Dendritic cell treated with granulocyte-macrophage colony-stimulating factor and Interleukin-4, amounts not matched to agents 40 ng/mL and 50 ng/mL, for 4 days (primary cell): Measurements from ENCODE around the gene WDR6.

ENCODE experiments used
- H3K27ac Mint-ChIP-seq: one replicate; pipeline ENCODE4 v1.8.0; 2022; ENCODE audit warnings: mild to moderate bottlenecking, mixed read lengths
- H3K27me3 Mint-ChIP-seq: one replicate; pipeline ENCODE4 v1.8.0; 2022; ENCODE audit warnings: mild to moderate bottlenecking, mixed read lengths
- H3K36me3 Mint-ChIP-seq: one replicate; pipeline ENCODE4 v1.8.0; 2022; ENCODE audit warnings: low read depth, mixed read lengths
- H3K4me1 Mint-ChIP-seq: one replicate; pipeline ENCODE4 v1.8.0; 2022; ENCODE audit warnings: low read depth, mixed read lengths
- H3K4me3 Mint-ChIP-seq: one replicate; pipeline ENCODE4 v1.8.0; 2022; ENCODE audit warnings: mild to moderate bottlenecking, moderate library complexity, mixed read lengths
- H3K9me3 Mint-ChIP-seq: one replicate; pipeline ENCODE4 v1.8.0; 2022; ENCODE audit warnings: mixed read lengths
- intact Hi-C: fragments of 100-400 bp; cut with micrococcal nuclease; formaldehyde crosslinking; loops from one replicate; pipeline ENCODE4 v1.15.0; 2022

Gene WDR6

GRCh38 chr3:49024449-49024848, 17.3 kb downstream of the WDR6 start:
- peaks cover 78% of the 10 kb centered on the region for H3K4me1 Mint-ChIP-seq
- peak overlapping the region; percentile 1 for H3K27ac Mint-ChIP-seq
- H3K4me3 Mint-ChIP-seq, result no peak overlapping the region
- no peaks in the 10 kb centered on the region for H3K27me3 Mint-ChIP-seq
- intact Hi-C loops, result loop anchor here (5.0 kb wide), 1 partner anchor 698 kb away; the partner anchor contains the start of gene GMPPB
- H3K36me3 Mint-ChIP-seq, result peaks cover 77% of the 10 kb centered on the region
- H3K9me3 Mint-ChIP-seq, result no peaks in the 10 kb centered on the region

DNA sequence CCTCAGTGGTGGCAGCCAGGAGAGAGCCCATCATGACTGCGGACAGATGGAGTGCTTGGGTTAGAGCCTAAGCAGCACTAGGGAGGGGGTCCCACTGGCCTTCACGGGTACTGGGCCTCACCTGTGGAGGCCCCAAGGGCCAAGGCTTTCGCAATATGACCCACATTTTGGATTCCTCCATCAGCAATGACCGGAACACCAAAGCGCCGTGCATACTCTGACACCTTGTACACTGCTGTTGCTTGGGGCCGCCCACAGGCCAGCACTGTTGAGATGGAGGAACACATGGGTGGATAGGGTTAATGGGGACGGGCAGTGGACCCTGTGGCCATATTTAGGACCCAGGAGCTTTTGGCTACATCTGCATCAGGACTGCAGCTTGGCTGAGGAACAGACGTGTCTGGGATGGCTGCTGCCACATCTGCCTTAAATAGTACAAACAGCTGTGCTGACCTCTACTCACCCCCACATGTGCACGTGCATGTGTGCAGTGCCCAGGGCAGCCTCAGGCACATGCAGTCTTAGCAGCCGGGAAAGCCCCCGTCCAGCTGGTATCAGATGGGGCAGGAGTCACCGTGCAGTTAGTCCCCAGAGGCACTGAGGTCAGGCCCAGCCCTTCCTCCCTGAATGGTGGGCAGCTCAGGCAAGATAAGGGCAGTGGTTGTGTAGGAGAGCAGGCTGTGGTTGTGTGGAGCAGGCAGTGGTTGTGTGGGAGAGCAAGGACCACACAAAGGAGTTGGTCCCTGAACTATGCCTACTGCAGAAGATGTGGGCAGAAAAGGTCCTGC, 18.0 kb downstream of the WDR6 start:
- Mint-ChIP-seq H3K4me3 (no peak overlapping the region), H3K4me1 (peaks cover 73% of the 10 kb centered on the region)
- intact Hi-C loops, result loop anchor here (5.0 kb wide), 2 partner anchors 33 to 67 kb away; partner anchors contain the start of genes P4HTM and QRICH1

DNA sequence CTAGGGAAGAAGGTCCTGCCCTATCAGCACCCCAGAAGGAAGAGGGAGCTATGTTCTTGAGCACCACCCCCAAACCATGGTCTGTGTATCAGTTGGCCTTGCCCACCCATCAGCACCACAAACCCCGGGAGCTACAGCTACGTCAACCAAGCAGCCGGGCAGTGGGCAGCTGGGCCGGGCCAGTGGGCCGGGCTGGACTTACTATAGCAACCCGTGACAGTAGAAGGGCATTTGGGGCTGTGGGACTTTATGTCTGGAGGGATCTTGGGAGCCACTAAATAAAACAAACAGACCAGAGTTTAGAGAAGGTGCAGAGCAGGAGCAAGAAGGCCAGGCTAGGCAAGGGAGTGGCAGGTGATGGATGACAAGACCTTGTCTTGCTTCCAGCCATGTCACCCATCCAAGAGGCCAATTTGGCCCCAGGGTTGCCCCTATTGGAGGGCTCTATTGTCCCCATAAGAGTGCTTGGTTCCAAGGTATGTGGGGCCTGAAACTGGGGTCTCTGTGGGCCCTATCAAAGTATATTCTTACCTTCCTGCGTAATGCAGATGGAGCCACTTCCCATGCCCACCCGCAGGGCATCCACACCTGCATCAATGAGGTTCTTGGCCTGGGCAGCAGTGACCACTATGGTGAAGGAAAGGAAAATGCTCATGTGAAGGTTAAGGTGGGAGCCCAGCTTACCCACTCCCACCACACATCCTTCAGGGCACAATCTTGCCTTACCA, 18.8 kb downstream of the WDR6 start:
- Mint-ChIP-seq H3K27ac (peak overlapping the region; percentile 1), H3K9me3 (no peaks in the 10 kb centered on the region), H3K36me3 (peaks cover 79% of the 10 kb centered on the region), H3K27me3 (no peaks in the 10 kb centered on the region), H3K4me1 (peaks cover 69% of the 10 kb centered on the region), H3K4me3 (no peak overlapping the region)
- intact Hi-C loops, result loop anchor here (5.0 kb wide), 2 partner anchors 34 to 66 kb away; partner anchors contain the start of genes P4HTM and QRICH1

More for the DNA sequence above, 18.0 kb downstream of the WDR6 start:
- H3K27me3 Mint-ChIP-seq, result no peaks in the 10 kb centered on the region
- no peaks in the 10 kb centered on the region for H3K9me3 Mint-ChIP-seq
- H3K36me3 Mint-ChIP-seq, result peaks cover 79% of the 10 kb centered on the region
- peak overlapping the region; percentile 1 for H3K27ac Mint-ChIP-seq

DNA sequence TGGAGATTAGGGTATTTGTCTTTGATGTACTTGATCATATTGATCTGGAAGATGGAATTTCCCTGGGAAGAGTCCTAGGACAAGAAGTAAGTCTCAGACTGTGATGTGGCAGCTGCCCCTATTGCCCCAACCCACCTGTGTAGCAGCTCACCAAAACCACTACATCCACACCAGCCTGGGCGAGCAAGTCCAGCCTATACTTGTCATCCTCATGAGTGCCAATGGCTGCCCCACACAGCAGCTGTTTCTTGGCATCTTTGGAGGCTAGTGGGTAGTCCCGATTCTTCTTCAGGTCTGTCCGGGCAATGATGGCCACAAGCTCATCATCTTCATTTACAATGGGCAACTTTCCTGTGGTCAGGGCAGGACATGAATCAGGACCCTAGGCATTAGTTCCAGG, 19.3 kb downstream of the WDR6 start:
- peaks cover 69% of the 10 kb centered on the region for H3K4me1 Mint-ChIP-seq
- peaks cover 79% of the 10 kb centered on the region for H3K36me3 Mint-ChIP-seq
- H3K27ac Mint-ChIP-seq, result no peak overlapping the region
- no peaks in the 10 kb centered on the region for H3K27me3 Mint-ChIP-seq
- H3K9me3 Mint-ChIP-seq, result no peaks in the 10 kb centered on the region
- H3K4me3 Mint-ChIP-seq, result no peak overlapping the region
- intact Hi-C loops, result loop anchor here (5.0 kb wide), 2 partner anchors 34 to 66 kb away; partner anchors contain the start of genes P4HTM and QRICH1

GRCh38 chr3:49027634-49028033, 20.4 kb downstream of the WDR6 start:
- H3K36me3 Mint-ChIP-seq, result peaks cover 83% of the 10 kb centered on the region
- H3K27me3 Mint-ChIP-seq, result no peaks in the 10 kb centered on the region
- no peaks in the 10 kb centered on the region for H3K9me3 Mint-ChIP-seq
- peaks cover 66% of the 10 kb centered on the region for H3K4me1 Mint-ChIP-seq
- no peak overlapping the region for H3K4me3 Mint-ChIP-seq
- no peak overlapping the region for H3K27ac Mint-ChIP-seq
- intact Hi-C loops, result loop anchor here (5.0 kb wide), 2 partner anchors 35 to 65 kb away; partner anchors contain the start of genes P4HTM and QRICH1

- intact Hi-C loops, result loop anchor here (5.0 kb wide), 2 partner anchors 36 to 64 kb away; partner anchors contain the start of genes P4HTM and QRICH1
- Mint-ChIP-seq H3K27me3 (no peaks in the 10 kb centered on the region), H3K27ac (peak overlapping the region; percentile 89), H3K9me3 (no peaks in the 10 kb centered on the region), H3K4me3 (peak overlapping the region; percentile 81), H3K4me1 (peaks cover 59% of the 10 kb centered on the region), H3K36me3 (peaks cover 83% of the 10 kb centered on the region)
These were observed 21.1 kb downstream of the WDR6 start for GRCh38 chr3:49028298-49028672.

DNA sequence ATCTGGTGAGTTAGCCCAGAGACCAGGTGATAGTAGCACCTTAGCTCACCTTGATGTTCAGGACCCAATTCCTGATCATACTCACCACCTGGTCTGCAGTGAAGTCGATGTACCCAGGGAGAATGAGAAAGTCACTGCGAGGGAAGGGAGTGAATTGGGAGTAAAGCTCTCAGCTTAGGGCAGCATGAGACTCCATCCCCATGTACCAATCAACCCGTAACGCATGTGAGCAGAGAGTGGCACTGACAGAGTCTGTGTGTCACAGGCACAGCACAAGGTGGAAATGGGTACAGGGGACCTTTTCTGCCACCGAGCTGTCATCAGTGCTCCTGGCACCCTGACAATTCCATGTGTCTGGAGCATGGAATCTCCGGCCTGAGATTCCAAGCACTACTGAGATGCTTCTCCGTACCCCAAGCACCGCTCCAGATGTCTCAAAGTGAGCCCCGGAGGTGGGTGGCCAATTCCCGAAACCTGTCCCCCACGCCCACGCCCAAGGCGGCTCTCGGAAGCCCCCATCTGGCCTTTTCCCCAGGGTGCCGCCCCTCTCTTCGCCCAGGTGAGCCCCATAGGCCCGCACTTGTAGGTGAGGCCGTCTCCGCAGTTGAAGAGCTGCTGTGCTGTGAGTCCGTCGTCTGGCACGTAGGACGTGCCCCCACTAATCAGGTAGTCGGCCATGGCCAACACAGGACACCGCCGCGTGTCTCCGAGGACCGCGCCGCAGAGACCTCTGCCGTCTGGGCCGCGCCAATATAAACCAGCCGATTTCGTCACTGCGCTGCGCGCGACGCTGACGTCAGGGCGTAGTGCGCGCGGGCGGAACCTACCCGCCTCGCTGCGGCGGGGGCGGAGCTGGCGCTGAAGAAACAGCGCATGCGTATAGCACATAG, 21.7 kb downstream of the WDR6 start, which contains the start of gene IMPDH2:
TSS of gene IMPDH2 (minus strand) at position 726 of the 890 bp plus-strand sequence. CDS start at position 678, 48 bp downstream.
- intact Hi-C loops, result loop anchor here (5.0 kb wide), 2 partner anchors 37 to 63 kb away; partner anchors contain the start of genes P4HTM and QRICH1
- no peaks in the 10 kb centered on the region for H3K27me3 Mint-ChIP-seq
- H3K4me3 Mint-ChIP-seq, result peak within 1 kb of the TSS; percentile 81
- peaks cover 83% of the 10 kb centered on the region for H3K36me3 Mint-ChIP-seq
- peaks cover 53% of the 10 kb centered on the region for H3K4me1 Mint-ChIP-seq
- H3K9me3 Mint-ChIP-seq, result no peaks in the 10 kb centered on the region
- H3K27ac Mint-ChIP-seq, result peak within 1 kb of the TSS; percentile 89

DNA sequence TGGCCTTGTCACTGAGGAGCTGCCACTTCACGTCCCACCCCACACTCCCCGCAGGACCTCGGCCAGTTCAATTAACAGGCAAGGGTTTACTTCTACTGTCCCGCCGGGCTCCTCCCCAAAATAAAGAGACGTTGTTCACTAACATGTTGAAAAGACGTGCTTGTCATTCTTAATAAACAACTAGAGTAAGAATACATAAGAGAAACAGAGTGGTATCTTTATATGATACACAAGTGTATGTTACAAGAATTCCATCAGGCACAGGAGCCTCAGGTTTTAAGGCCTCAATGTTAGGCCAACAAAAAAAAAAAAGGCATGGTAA, 22.3 kb downstream of the WDR6 start:
- H3K36me3 Mint-ChIP-seq, result peaks cover 83% of the 10 kb centered on the region
- H3K9me3 Mint-ChIP-seq, result no peaks in the 10 kb centered on the region
- H3K27ac Mint-ChIP-seq, result peak overlapping the region; percentile 89
- intact Hi-C loops, result loop anchor here (5.0 kb wide), 2 partner anchors 37 to 63 kb away; partner anchors contain the start of genes P4HTM and QRICH1
- no peaks in the 10 kb centered on the region for H3K27me3 Mint-ChIP-seq
- peak overlapping the region; percentile 81 for H3K4me3 Mint-ChIP-seq
- peaks cover 47% of the 10 kb centered on the region for H3K4me1 Mint-ChIP-seq

GRCh38 chr3:49030321-49030720, 23.1 kb downstream of the WDR6 start:
- Mint-ChIP-seq H3K9me3 (no peaks in the 10 kb centered on the region), H3K27ac (peak overlapping the region; percentile 89), H3K4me3 (no peak overlapping the region), H3K4me1 (peaks cover 46% of the 10 kb centered on the region), H3K27me3 (no peaks in the 10 kb centered on the region), H3K36me3 (peaks cover 83% of the 10 kb centered on the region)
- intact Hi-C loops, result no loop called here

DNA sequence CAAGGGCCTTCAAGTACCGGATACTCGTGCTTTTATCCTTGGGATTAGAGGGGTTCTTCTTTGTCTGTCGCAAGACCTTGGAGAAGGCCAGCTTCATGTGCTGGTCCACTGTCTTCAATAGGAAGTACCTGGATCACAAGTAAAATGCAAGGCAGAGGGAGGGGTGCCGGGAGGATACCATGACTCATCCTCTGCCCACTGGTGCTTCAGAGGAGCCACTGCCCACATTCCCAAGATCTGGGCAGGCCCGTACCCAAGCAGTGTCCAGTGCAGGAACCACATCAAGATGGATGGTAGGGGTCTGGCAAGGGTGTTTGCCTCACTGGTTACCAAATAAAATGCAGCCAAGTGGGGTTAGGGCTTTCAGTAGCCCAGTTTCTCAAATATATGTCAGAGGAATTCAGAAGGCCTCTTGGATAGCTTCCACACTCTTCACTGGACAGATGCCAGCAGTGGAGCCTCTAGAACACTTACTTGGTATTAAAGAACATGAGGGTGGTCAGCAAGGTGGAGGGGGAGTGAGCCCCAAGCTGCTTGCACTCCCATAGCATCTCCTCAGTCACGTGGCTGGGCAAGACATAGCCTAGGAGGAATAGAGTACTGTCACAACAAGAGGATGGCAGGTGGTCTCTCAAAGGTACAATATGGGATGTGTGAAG, 25.6 kb downstream of the WDR6 start:
- H3K27me3 Mint-ChIP-seq, result no peaks in the 10 kb centered on the region
- peaks cover 31% of the 10 kb centered on the region for H3K4me1 Mint-ChIP-seq
- H3K9me3 Mint-ChIP-seq, result no peaks in the 10 kb centered on the region
- no peak overlapping the region for H3K27ac Mint-ChIP-seq
- H3K4me3 Mint-ChIP-seq, result no peak overlapping the region
- peaks cover 82% of the 10 kb centered on the region for H3K36me3 Mint-ChIP-seq
- intact Hi-C loops, result no loop called here

DNA sequence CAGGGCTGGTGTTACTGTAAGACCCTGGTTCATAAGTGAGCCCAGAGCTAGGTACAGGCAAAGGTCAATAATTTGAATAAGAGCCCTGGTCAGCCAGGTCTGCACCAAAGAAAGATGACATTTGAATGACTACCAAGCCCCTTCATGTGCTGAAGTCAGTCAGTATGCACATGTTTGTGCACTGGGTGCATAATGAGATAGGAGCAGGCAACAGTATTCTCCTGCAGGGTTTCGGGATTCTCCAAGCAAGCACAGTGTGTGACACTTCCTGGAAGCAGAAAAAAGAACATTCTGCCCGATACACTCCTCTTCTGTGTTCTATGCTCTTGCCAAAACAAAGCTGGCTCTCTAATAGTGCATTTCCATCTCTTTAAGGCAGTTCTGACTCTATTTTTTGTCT, 27.5 kb downstream of the WDR6 start:
- Mint-ChIP-seq H3K27ac (peak overlapping the region; percentile 89), H3K4me3 (no peak overlapping the region), H3K36me3 (peaks cover 92% of the 10 kb centered on the region), H3K9me3 (no peaks in the 10 kb centered on the region), H3K27me3 (no peaks in the 10 kb centered on the region), H3K4me1 (peaks cover 12% of the 10 kb centered on the region)
- intact Hi-C loops, result no loop called here

GRCh38 chr3:49035281-49035680, 28.1 kb downstream of the WDR6 start:
- Mint-ChIP-seq H3K27ac (peak overlapping the region; percentile 89), H3K4me3 (no peak overlapping the region), H3K36me3 (peaks cover 93% of the 10 kb centered on the region), H3K27me3 (no peaks in the 10 kb centered on the region), H3K4me1 (peaks cover 11% of the 10 kb centered on the region), H3K9me3 (no peaks in the 10 kb centered on the region)
- intact Hi-C loops, result no loop called here

- no peak overlapping the region for H3K27ac Mint-ChIP-seq
- no peaks in the 10 kb centered on the region for H3K9me3 Mint-ChIP-seq
- H3K4me1 Mint-ChIP-seq, result no peaks in the 10 kb centered on the region
- peaks cover 98% of the 10 kb centered on the region for H3K36me3 Mint-ChIP-seq
- H3K4me3 Mint-ChIP-seq, result no peak overlapping the region
- intact Hi-C loops, result no loop called here
- no peaks in the 10 kb centered on the region for H3K27me3 Mint-ChIP-seq
These were observed 46.4 kb downstream of the WDR6 start for GRCh38 chr3:49053543-49053942.
